Loucy (cell line): Measurements from ENCODE around the gene VPS54.

Experiments used
- H2AFZ ChIP-seq: fragments of 200-600 bp; sonication (generic); 2 replicates; pipeline ENCODE4 v1.6.0; 2016; ENCODE audit warnings: antibody characterized with exemption, mild to moderate bottlenecking, low read length, moderate library complexity
- H3F3A ChIP-seq: fragments of 200-600 bp; 2 replicates; pipeline ENCODE4 v1.6.0; 2016; ENCODE audit warnings: antibody characterized with exemption, low read depth, mild to moderate bottlenecking
- H3K27me3 ChIP-seq: fragments of 200-600 bp; sonication (generic); 2 replicates; pipeline ENCODE4 v1.6.1; 2014; ENCODE audit warnings: low read length, mild to moderate bottlenecking; ENCODE audit not compliant: insufficient read depth, poor library complexity, severe bottlenecking
- H3K36me3 ChIP-seq: fragments of 200-600 bp; sonication (generic); 2 replicates; pipeline ENCODE4 v1.6.1; 2016; ENCODE audit warnings: low read length; ENCODE audit not compliant: insufficient read depth
- H3K4me1 ChIP-seq: fragments of 200-600 bp; sonication (generic); 2 replicates; pipeline ENCODE4 v1.5.1; 2014; ENCODE audit warnings: low read length, mild to moderate bottlenecking; ENCODE audit not compliant: insufficient read depth, poor library complexity, severe bottlenecking
- H3K4me2 ChIP-seq: fragments of 200-600 bp; sonication (generic); 2 replicates; pipeline ENCODE4 v1.6.0; 2014; ENCODE audit warnings: antibody characterized with exemption, low read length, low read depth, mild to moderate bottlenecking; ENCODE audit not compliant: poor library complexity, severe bottlenecking
- H3K4me3 ChIP-seq: fragments of 200-600 bp; sonication (generic); 2 replicates; pipeline ENCODE4 v1.5.1; 2014; ENCODE audit warnings: low read length, mild to moderate bottlenecking, mixed read lengths; ENCODE audit not compliant: poor library complexity, severe bottlenecking
- H3K79me2 ChIP-seq: fragments of 200-600 bp; sonication (generic); 2 replicates; pipeline ENCODE4 v1.6.1; 2014; ENCODE audit warnings: low read length; ENCODE audit not compliant: insufficient read depth
- H3K9ac ChIP-seq: fragments of 200-600 bp; sonication (generic); 2 replicates; pipeline ENCODE4 v1.6.0; 2014; ENCODE audit warnings: mild to moderate bottlenecking, low read depth, low read length, moderate library complexity; ENCODE audit not compliant: poor library complexity, severe bottlenecking
- H3K9me2 ChIP-seq: fragments of 200-600 bp; sonication (generic); replicated peaks from 2 replicates; pipeline ENCODE4 v1.6.1; 2016; ENCODE audit warnings: low read depth, low read length, mixed read lengths
- H3K9me3 ChIP-seq: fragments of 200-600 bp; sonication (generic); 2 replicates; pipeline ENCODE4 v1.6.1; 2014; ENCODE audit warnings: mild to moderate bottlenecking, antibody characterized with exemption, low read length, low read depth; ENCODE audit not compliant: insufficient read depth
- H4K20me1 ChIP-seq: fragments of 200-600 bp; sonication (generic); 2 replicates; pipeline ENCODE4 v1.6.0; 2014; ENCODE audit warnings: antibody characterized with exemption, low read length, mild to moderate bottlenecking; ENCODE audit not compliant: insufficient read depth, poor library complexity, severe bottlenecking
- CTCF ChIP-seq: fragments of 200-600 bp; sonication (generic); conservative IDR thresholded peaks from 2 replicates; pipeline ENCODE4 v1.5.1; 2014; ENCODE audit warnings: mild to moderate bottlenecking, antibody characterized with exemption, low read length
- EZH2phosphoT487 ChIP-seq: fragments of 200-600 bp; IDR thresholded peaks from 2 replicates; pipeline ENCODE4 v1.6.1; 2018; ENCODE audit warnings: antibody characterized with exemption, mild to moderate bottlenecking, moderate library complexity, borderline replicate concordance

The VPS54 gene

GRCh38 chr2:63871864-63872263 lies 147.4 kb downstream of the VPS54 start:
- H3K9me2 ChIP-seq: no peaks in the 10 kb centered on the region
- no peaks in the 10 kb centered on the region for H3F3A ChIP-seq
- no peaks in the 10 kb centered on the region for H3K27me3 ChIP-seq
- H3K79me2 ChIP-seq: peaks cover 76% of the 10 kb centered on the region
- TF ChIP-seq CTCF: no peak
- TF ChIP-seq EZH2phosphoT487: no peak
- peaks cover 3% of the 10 kb centered on the region for H4K20me1 ChIP-seq
- no peak overlapping the region for H3K4me3 ChIP-seq
- H3K36me3 ChIP-seq: peaks cover 44% of the 10 kb centered on the region; the same call in 1 of the 2 replicates
- H3K4me2 ChIP-seq: no peak overlapping the region
- H3K9me3 ChIP-seq: no peaks in the 10 kb centered on the region; the same call in 1 of the 2 replicates
- no peak overlapping the region for H3K9ac ChIP-seq
- H2AFZ ChIP-seq: no peak overlapping the region
- H3K4me1 ChIP-seq: no peaks in the 10 kb centered on the region

GRCh38 chr2:63870679-63871078 lies 148.5 kb downstream of the VPS54 start:
- TF ChIP-seq CTCF (no peak), EZH2phosphoT487 (no peak)
- Histone ChIP-seq H3K4me1 (no peaks in the 10 kb centered on the region), H3K9ac (no peak overlapping the region), H3K36me3 (peaks cover 37% of the 10 kb centered on the region; the same call in 1 of the 2 replicates), H3K9me3 (no peaks in the 10 kb centered on the region; the same call in 1 of the 2 replicates), H3K4me2 (no peak overlapping the region), H3F3A (no peaks in the 10 kb centered on the region), H3K79me2 (peaks cover 75% of the 10 kb centered on the region), H3K9me2 (no peaks in the 10 kb centered on the region), H3K4me3 (no peak overlapping the region), H4K20me1 (peaks cover 8% of the 10 kb centered on the region), H3K27me3 (no peaks in the 10 kb centered on the region), H2AFZ (no peak overlapping the region)

GRCh38 chr2:63866009-63866709 lies 153.1 kb downstream of the VPS54 start:
- peaks cover 41% of the 10 kb centered on the region for H3K79me2 ChIP-seq
- no peaks in the 10 kb centered on the region for H3K27me3 ChIP-seq
- H2AFZ ChIP-seq: no peak overlapping the region
- no peak overlapping the region for H3K4me2 ChIP-seq
- H3K4me1 ChIP-seq: no peaks in the 10 kb centered on the region
- no peaks in the 10 kb centered on the region for H3K9me2 ChIP-seq
- peaks cover 45% of the 10 kb centered on the region for H3K36me3 ChIP-seq
- TF ChIP-seq EZH2phosphoT487: no peak
- no peak for TF ChIP-seq CTCF
- H4K20me1 ChIP-seq: peaks cover 13% of the 10 kb centered on the region
- no peak overlapping the region for H3K4me3 ChIP-seq
- no peak overlapping the region for H3K9ac ChIP-seq
- H3K9me3 ChIP-seq: no peaks in the 10 kb centered on the region
- no peaks in the 10 kb centered on the region for H3F3A ChIP-seq
